GM18502 (cell line): Measurements from ENCODE around the gene UPF3A.
A peak's percentile ranks its signal among the peaks of the same experiment; 100 is the strongest.

Source experiments
- ATAC-seq: cut with Tn5 transposase; IDR thresholded peaks from one replicate; pipeline ENCODE4 v1.9.1; 2021; ENCODE audit warnings: mild to moderate bottlenecking; ENCODE audit not compliant: unreplicated experiment, poor library complexity

UPF3A gene

GRCh38 chr13:114299604-114300305, 18.4 kb downstream of the UPF3A start:
- ATAC-seq: no peak

- no peak for ATAC-seq
These were observed 22.4 kb downstream of the UPF3A start for GRCh38 chr13:114303700-114304327.

DNA sequence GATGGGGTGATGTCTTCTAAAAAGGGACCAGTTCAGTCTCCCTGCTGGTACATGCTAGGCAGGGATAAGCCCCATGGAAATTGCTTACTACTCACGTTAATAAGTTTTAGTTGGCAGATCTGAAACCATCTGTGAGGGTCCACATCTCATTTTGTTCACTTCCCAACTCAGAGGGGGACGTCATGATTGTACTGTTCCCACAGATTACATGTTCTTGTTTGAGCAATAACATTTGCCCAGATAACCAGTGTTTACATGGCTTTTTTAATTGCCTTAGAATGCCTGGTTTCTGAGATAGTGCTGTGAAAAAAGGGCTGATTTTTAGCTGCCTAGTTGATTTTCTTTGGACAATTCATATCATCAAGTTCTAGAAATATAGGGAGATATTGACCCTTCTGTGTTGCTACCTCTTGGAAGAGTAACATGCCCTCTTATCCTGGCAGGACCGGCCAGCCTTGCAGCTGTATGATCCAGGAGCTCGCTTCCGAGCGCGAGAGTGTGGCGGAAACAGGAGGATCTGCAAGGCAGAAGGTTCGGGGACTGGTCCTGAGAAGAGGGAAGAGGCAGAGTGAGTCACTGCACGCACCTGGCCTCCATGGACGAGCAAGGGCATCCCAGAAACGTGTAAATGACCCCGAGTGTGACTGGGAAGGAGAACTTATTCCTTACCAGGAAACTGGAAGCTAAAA, 23.1 kb downstream of the UPF3A start:
- ATAC-seq: no peak

DNA sequence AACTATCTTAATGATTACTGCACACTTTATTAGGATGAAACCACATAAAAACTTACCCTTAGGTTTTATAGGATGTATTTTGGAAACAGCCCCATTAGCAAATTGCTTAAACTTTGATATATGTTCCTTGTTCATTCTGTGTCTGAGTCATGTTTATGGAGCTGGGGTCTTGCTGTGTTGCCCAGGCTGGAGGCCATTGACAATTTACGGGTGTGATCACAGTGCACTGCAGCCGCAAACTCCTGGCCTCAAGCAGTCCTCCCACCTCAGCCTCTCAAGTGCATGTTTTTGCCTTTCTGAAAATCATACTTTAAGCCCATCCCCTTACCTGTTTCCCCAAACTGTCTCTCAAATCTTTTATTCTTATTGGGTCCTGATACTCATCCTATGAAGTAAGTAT, 27.7 kb downstream of the UPF3A start:
- no peak for ATAC-seq

DNA sequence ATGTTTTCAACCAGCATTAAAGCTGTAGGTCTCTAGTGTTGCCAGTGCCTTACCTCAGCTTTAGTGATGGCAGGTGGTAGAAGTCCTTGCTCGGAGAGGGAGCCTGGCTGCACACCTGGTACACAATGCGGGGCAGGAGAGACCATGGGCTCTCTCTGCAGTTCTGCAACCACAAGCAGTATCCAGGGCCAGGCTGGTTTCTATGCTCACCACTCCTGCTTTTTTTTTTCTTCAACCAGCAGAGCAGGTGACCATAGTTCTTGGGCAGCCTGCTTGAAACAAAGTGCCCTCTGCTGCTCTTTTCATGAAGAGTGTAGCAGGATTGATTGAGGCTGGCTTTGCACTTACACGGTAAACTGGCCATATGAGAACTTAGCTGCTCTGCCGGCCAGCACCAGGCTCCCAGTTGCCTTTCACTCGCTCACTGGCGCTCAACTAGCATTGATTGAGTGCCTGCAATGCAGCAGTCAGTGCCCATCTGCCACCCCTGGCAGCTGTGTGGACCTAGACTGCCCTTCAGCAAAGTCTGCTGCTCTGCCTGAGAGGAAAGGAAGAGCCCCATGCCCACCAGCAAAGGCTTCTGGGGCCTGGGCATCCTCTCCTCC, 28.5 kb downstream of the UPF3A start:
- no peak for ATAC-seq

GRCh38 chr13:114310956-114311355, 29.6 kb downstream of the UPF3A start:
- no peak for ATAC-seq

DNA sequence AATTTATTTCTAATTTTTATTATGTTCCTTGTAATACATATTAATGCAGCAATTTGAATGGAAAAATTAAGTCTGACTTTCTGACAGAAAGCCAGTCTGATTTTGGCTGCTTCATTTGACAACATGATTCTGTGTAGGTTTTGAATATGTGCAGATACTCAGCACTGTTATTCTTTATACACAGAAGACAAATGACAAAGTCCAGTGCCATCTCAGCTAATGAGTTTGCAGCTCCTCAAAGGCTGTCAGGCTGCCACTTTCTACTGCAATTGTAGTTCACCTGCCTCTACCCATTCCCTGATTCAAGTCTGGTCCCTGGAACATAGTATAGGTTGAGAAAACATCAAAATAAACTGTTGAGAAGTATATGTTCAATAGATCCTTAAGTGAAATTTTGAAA, 30.0 kb downstream of the UPF3A start:
- ATAC-seq: no peak

GRCh38 chr13:114311908-114312307, 30.5 kb downstream of the UPF3A start:
- ATAC-seq: no peak

DNA sequence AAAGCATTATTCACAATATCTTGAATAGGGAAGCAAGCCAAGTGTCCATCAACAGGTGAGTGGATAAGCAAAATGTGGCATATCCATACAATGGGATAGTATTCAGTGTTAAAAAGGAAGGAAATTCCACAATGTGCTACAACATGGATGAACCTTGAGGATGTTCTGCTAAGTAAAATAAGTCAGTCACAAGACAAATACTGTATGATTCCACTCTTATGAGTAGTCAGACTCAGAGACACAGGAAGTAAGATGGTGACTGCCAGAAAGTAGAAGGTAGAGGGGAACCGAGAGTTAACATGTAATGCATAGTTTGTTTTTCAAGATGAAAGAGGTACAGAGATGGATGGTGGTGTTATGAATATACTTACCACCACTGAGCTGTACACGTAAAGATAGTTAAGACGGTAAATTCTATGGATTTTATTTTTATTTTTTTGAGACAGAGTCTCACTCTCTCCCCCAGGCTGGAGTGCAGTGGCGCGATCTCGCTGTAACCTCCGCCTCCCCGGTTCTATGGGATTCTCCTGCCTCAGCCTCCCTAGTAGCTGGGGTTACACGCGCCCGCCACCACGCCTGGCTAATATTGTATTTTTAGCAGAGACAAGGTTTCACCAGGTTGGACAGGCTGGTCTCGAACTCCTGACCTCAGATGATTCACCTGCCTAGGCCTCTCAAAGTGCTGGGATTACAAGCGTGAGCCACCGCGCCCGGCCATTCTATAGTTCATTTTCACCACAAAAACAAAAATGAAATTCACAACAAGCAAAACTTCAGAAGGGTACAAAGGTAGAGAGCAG, 31.9 kb downstream of the UPF3A start:
- no peak for ATAC-seq

GRCh38 chr13:114314074-114314912, 32.9 kb downstream of the UPF3A start, which contains the start of gene CHAMP1:
Gene CHAMP1, plus strand, starts transcription at chr13:114314503. Its CDS starts 9,340 bp downstream, at chr13:114323843.
- ATAC-seq: peak; percentile 82

DNA sequence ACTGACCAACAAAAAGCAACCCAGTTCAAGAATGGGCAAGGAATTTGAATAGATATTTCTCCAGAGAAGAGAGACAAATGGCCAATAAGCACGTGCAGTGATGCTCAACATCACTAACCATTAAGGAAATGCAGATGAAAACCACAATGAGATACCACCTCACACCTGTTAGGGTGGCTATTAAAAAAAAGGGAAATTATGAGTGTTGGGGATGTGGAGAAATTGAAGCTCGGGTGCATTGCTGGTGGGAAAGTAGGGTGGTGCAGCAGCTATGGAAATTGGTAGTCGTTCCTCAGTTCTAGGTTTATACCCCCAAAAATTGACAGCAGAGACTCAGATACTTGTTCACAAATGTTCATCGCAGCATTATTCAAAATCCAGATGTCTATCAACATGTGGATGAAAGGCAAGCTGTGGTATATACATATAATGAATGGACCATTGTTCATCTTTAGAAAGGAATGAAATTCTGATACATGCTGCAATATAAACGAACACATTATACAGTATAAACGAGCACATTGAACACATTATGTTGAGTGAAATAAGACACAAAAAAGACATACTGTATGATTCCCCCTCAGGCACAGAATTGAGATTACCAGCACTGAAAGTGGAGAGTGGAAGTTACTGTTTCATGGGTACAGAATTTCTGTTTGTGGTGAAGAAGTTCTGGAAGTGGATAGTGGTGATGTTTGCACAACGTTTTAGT, 33.8 kb downstream of the UPF3A start:
- no peak for ATAC-seq

DNA sequence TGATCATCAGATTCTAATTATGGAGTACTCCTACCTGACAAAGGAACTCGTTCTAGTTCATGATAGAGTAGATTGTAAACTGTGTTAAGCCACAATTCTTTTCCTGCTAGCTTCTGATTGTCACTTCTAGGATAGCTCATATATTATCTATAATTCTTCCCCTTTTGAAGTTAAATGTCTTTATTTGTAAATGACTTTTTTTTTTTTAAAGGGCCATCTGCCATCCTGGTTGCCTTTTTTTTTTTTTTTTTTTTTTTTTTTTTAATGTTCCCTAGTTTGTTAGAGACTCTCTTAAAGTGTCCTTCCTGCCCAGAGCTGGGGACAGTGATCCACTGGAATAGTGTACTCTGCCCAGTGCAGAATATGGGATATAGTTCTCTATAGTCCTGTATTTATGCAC, 37.2 kb downstream of the UPF3A start:
- ATAC-seq: no peak

GRCh38 chr13:114319441-114319913, 38.1 kb downstream of the UPF3A start:
- ATAC-seq: no peak

DNA sequence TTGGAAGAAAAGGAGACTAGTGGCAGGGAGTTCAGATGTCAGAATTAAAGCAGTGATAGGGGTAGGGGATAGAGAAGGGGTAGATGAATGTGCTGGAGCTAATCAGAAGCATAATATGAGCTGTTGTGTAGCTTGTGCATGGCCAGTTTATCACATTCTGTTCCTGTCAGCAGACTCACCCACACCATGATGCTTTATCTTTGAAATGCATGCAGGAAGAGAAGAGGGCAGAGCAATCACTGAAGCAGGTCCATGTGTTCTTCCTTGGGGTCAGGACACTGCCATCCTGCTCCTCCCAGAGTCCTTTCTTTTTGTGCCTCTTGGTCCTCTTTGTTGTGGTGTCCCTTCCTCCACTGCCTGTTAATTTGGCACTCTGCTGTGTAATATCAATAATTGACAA, 38.7 kb downstream of the UPF3A start:
- ATAC-seq: no peak

- ATAC-seq: no peak
These were observed 39.9 kb downstream of the UPF3A start for GRCh38 chr13:114321256-114321655.

DNA sequence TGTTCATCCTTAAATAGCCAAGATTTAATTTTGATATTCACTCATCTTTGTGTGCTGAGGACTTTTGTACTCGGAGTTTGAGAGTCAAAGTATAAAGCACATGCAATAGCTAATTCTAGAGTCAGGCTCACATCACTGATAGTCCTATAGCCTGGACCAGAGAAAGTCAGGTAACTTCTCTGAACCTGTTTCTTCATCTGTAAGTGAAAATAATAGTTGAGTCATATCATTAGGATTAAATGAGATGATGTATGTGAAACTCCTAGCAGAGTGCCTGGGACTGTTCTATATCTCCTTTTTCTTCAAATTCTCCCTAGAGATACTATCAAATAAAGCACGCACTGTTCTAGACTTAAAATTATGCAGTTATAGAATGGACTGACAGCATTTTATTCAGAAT, 41.9 kb downstream of the UPF3A start:
- no peak for ATAC-seq

GRCh38 chr13:114324334-114324733, 42.9 kb downstream of the UPF3A start:
- no peak for ATAC-seq

GRCh38 chr13:114325729-114326128, 44.3 kb downstream of the UPF3A start:
- ATAC-seq: no peak

GRCh38 chr13:114328034-114328433, 46.6 kb downstream of the UPF3A start:
- ATAC-seq: no peak
